Ishikawa (cell line): Measurements from ENCODE around the gene ABCB9.

Experiments used
- CEBPB ChIP-seq: IDR thresholded peaks from 2 replicates; pipeline ENCODE4 v1.6.1; 2012
- CREB1 ChIP-seq: IDR thresholded peaks from 2 replicates; pipeline ENCODE4 v1.6.1; 2012; ENCODE audit warnings: low read depth
- EGR1 ChIP-seq: IDR thresholded peaks from 2 replicates; pipeline ENCODE4 v1.6.1; 2012
- EP300 ChIP-seq: IDR thresholded peaks from 2 replicates; pipeline ENCODE4 v1.6.1; 2012; ENCODE audit warnings: borderline replicate concordance
- FOXM1 ChIP-seq: IDR thresholded peaks from 2 replicates; pipeline ENCODE4 v1.6.1; 2012; ENCODE audit warnings: low read depth, borderline replicate concordance
- MAX ChIP-seq: IDR thresholded peaks from 2 replicates; pipeline ENCODE4 v1.6.1; 2012
- NFIC ChIP-seq: IDR thresholded peaks from 2 replicates; pipeline ENCODE4 v1.6.1; 2012
- RAD21 ChIP-seq: IDR thresholded peaks from 2 replicates; pipeline ENCODE4 v1.6.1; 2012; ENCODE audit warnings: low read depth
- REST ChIP-seq: IDR thresholded peaks from 2 replicates; pipeline ENCODE4 v1.6.1; 2012; ENCODE audit warnings: low read depth, mild to moderate bottlenecking
- TAF1 ChIP-seq: IDR thresholded peaks from 2 replicates; pipeline ENCODE4 v1.6.1; 2012; ENCODE audit warnings: low read depth, mild to moderate bottlenecking
- TCF12 ChIP-seq: IDR thresholded peaks from 2 replicates; pipeline ENCODE4 v1.6.1; 2012; ENCODE audit warnings: low read depth
- TEAD4 ChIP-seq: IDR thresholded peaks from 2 replicates; pipeline ENCODE4 v1.6.1; 2012
- YY1 ChIP-seq: IDR thresholded peaks from 2 replicates; pipeline ENCODE4 v1.6.1; 2012; ENCODE audit warnings: low read depth
- ZBTB7A ChIP-seq: IDR thresholded peaks from 2 replicates; pipeline ENCODE4 v1.6.1; 2012; ENCODE audit warnings: low read depth
- TF ChIP-seq, protein P1 (sequence below): IDR thresholded peaks from 2 replicates; pipeline ENCODE4 v1.6.1; 2012

ABCB9 gene

GRCh38 chr12:122989874-122990419, 23.7 kb upstream of the ABCB9 start:
- TF ChIP-seq TCF12 (no peak), EP300 (no peak), RAD21 (no peak), TAF1 (no peak), CREB1 (no peak), NFIC (no peak), CEBPB (no peak), YY1 (no peak), TEAD4 (no peak), EGR1 (no peak), ZBTB7A (no peak), REST (no peak), FOXM1 (no peak), MAX (no peak)
- TF ChIP-seq, protein P1, sequence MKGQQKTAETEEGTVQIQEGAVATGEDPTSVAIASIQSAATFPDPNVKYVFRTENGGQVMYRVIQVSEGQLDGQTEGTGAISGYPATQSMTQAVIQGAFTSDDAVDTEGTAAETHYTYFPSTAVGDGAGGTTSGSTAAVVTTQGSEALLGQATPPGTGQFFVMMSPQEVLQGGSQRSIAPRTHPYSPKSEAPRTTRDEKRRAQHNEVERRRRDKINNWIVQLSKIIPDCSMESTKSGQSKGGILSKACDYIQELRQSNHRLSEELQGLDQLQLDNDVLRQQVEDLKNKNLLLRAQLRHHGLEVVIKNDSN, result no peak

DNA sequence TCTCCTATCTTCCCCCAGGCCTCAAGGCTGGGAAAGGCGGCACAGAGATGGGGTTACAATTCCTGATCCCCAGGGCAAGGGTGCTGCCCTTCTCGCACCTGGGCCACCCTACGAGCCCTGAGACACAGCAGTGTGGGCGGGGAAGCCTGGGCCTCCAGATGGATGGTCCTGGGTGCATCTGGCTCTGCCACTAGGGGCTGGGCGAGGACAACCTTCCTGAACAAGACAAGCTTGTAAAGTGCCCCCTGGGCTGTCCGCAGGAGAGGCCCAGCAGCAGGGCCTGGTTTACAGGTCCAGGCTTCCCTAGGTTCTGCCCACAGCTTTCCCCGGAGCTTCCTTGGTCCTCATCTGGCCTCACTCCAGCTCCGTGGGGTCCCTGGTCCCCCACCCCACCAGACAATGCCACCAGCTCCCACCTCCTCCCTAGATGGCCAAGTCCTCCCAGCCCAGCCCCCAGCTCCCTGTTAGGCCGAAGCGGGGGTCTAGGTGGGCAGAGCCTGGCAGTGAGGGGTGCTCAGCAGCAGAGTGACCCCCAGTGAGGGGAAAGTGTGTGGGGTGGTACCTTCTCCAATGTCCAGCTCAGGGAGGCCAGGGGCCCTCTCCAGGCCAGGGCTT, 23.1 kb upstream of the ABCB9 start:
- TF ChIP-seq CREB1, result no peak
- TF ChIP-seq FOXM1, result no peak
- no peak for TF ChIP-seq EGR1
- no peak for TF ChIP-seq EP300
- no peak for TF ChIP-seq TAF1
- TF ChIP-seq CEBPB, result no peak
- TF ChIP-seq ZBTB7A, result no peak
- no peak for TF ChIP-seq REST
- TF ChIP-seq RAD21, result no peak
- TF ChIP-seq, protein P1, result no peak
- no peak for TF ChIP-seq YY1
- no peak for TF ChIP-seq TEAD4
- no peak for TF ChIP-seq NFIC

DNA sequence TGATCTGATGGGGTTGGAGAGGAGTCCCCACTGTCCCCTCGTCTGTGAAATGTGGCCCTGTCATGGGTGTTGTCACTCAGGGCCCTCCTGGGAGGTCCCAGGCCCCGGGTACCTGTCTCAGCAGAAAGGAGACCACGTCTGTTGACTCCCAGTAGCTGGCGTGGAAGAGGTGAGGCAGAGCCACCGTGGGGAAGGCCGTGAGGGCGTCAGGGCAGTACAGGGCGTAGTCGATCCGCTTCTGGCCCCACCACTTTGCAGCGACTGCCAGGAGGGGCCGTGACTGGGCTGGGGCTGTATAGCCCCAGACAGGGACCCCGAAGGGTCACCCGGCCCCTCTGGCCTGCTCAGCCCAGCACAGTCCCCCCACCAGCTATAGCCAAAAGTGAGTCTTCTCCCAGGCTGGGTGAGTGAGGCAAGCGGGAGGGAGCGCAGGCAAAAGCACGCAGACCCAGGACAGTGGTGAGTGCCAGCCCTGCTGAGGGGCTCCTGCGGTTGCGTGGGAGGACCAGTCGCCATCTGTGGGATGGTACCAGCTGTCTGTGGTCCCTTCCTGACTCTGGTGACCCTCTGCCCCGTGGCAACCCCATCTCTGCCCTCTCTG, 22.4 kb upstream of the ABCB9 start:
- TF ChIP-seq FOXM1, result no peak
- TF ChIP-seq CREB1, result no peak
- no peak for TF ChIP-seq ZBTB7A
- no peak for TF ChIP-seq EP300

DNA sequence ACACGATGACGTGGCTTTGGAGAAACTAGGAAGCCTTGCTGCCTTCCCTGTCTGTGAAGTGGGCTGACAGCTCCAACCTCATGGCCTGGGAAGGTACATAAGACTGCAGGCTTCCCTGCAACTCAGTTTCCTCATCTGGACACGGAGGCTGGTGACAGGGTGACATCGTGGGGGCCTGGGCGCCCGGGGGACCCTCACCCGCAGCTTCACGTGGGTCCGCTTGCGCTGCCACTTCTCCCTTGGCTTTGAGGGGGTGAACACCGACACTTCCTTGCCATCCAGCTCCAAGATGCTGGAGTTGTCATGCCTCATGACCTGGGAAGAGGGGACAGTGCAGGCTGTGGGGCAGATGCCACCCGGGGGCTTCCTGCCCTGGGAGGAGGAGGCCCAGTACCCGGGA, 21.8 kb upstream of the ABCB9 start:
- TF ChIP-seq TEAD4 (no peak), ZBTB7A (no peak), EGR1 (no peak), MAX (no peak), FOXM1 (no peak), TAF1 (no peak), TCF12 (no peak), REST (no peak), CREB1 (no peak), EP300 (no peak), YY1 (no peak), CEBPB (no peak), NFIC (no peak), RAD21 (no peak)
- TF ChIP-seq, protein P1, result no peak
